ENCODE data around the gene ASIC1.
A peak's percentile ranks its signal among the peaks of the same experiment; 100 is the strongest.

The ASIC1 gene

GRCh38 chr12:50088577-50089335 lies 31.4 kb downstream of the ASIC1 start:
- DNase-seq = peak; percentile 58 to 75
- TF ChIP-seq POLR2A (IDR thresholded peaks at IDR 0.05; ENCODE audit: low read length) = no peak
- TF ChIP-seq GATA1 (IDR thresholded peaks at IDR 0.05; ENCODE audit: low read depth, low read length) = no peak

- DNase-seq = no peak
- TF ChIP-seq POLR2A (IDR thresholded peaks at IDR 0.05; ENCODE audit: low read length) (no peak), GATA1 (IDR thresholded peaks at IDR 0.05; ENCODE audit: low read depth, low read length) (no peak)
These were observed 32.3 kb downstream of the ASIC1 start for GRCh38 chr12:50089730-50090129.

GRCh38 chr12:50090391-50090790 lies 33.0 kb downstream of the ASIC1 start:
- DNase-seq = no peak
- TF ChIP-seq POLR2A (IDR thresholded peaks at IDR 0.05; ENCODE audit: low read length) (no peak), GATA1 (IDR thresholded peaks at IDR 0.05; ENCODE audit: low read depth, low read length) (no peak)

GRCh38 chr12:50097952-50098351 lies 40.6 kb downstream of the ASIC1 start:
- no peak for DNase-seq
- TF ChIP-seq POLR2A (IDR thresholded peaks at IDR 0.05; ENCODE audit: low read length) (no peak), GATA1 (IDR thresholded peaks at IDR 0.05; ENCODE audit: low read depth, low read length) (no peak)

- no peak for DNase-seq
- TF ChIP-seq GATA1 (IDR thresholded peaks at IDR 0.05; ENCODE audit: low read depth, low read length) (no peak), POLR2A (IDR thresholded peaks at IDR 0.05; ENCODE audit: low read length) (no peak)
These were observed 42.1 kb downstream of the ASIC1 start for GRCh38 chr12:50099302-50100008.

GRCh38 chr12:50100561-50100960 lies 43.2 kb downstream of the ASIC1 start:
- no peak for TF ChIP-seq POLR2A (IDR thresholded peaks at IDR 0.05; ENCODE audit: low read length)
- no peak for TF ChIP-seq GATA1 (IDR thresholded peaks at IDR 0.05; ENCODE audit: low read depth, low read length)
- DNase-seq = no peak

GRCh38 chr12:50101663-50102062 lies 44.3 kb downstream of the ASIC1 start:
- TF ChIP-seq GATA1 (IDR thresholded peaks at IDR 0.05; ENCODE audit: low read depth, low read length) (no peak), POLR2A (IDR thresholded peaks at IDR 0.05; ENCODE audit: low read length) (no peak)
- no peak for DNase-seq

- no peak for DNase-seq
- no peak for TF ChIP-seq GATA1 (IDR thresholded peaks at IDR 0.05; ENCODE audit: low read depth, low read length)
- no peak for TF ChIP-seq POLR2A (IDR thresholded peaks at IDR 0.05; ENCODE audit: low read length)
These were observed 44.7 kb downstream of the ASIC1 start for GRCh38 chr12:50102131-50102531.

GRCh38 chr12:50102646-50103309 lies 45.4 kb downstream of the ASIC1 start:
- DNase-seq = peak in 1 of 2 experiments; percentile 10
- no peak for TF ChIP-seq POLR2A (IDR thresholded peaks at IDR 0.05; ENCODE audit: low read length)
- no peak for TF ChIP-seq GATA1 (IDR thresholded peaks at IDR 0.05; ENCODE audit: low read depth, low read length)

- TF ChIP-seq GATA1 (IDR thresholded peaks at IDR 0.05; ENCODE audit: low read depth, low read length) (no peak), POLR2A (IDR thresholded peaks at IDR 0.05; ENCODE audit: low read length) (no peak)
- DNase-seq = no peak
These were observed 46.0 kb downstream of the ASIC1 start for GRCh38 chr12:50103351-50103750.

- TF ChIP-seq POLR2A (IDR thresholded peaks at IDR 0.05; ENCODE audit: low read length) = no peak
- no peak for TF ChIP-seq GATA1 (IDR thresholded peaks at IDR 0.05; ENCODE audit: low read depth, low read length)
- peak; percentile 62 to 74 for DNase-seq
These were observed 46.4 kb downstream of the ASIC1 start, which contains the start of gene GPD1 for GRCh38 chr12:50103767-50104321. Gene GPD1 (plus strand): TSS chr12:50104008. CDS start chr12:50104051, 43 bp downstream.

GRCh38 chr12:50104417-50105366 lies 47.3 kb downstream of the ASIC1 start:
- TF ChIP-seq POLR2A (IDR thresholded peaks at IDR 0.05; ENCODE audit: low read length) (no peak), GATA1 (IDR thresholded peaks at IDR 0.05; ENCODE audit: low read depth, low read length) (no peak)

GRCh38 chr12:50105913-50106450 lies 48.6 kb downstream of the ASIC1 start:
- TF ChIP-seq GATA1 (IDR thresholded peaks at IDR 0.05; ENCODE audit: low read depth, low read length) (no peak), POLR2A (IDR thresholded peaks at IDR 0.05; ENCODE audit: low read length) (no peak)
- no peak for DNase-seq

More at GRCh38 chr12:50104417-50105366, 47.3 kb downstream of the ASIC1 start:
- no peak for DNase-seq
